WI38 (cell line): ENCODE measurements around the gene KCNK3.

Source experiments
- H3K4me3 ChIP-seq: 2 replicates; pipeline ENCODE4 v1.5.1; 2011; ENCODE audit warnings: low read depth, mild to moderate bottlenecking, control low read depth, low read length
- TF ChIP-seq, protein P1 (sequence below): IDR thresholded peaks from 2 replicates; pipeline ENCODE4 v1.5.1; 2012; ENCODE audit warnings: low read depth, mild to moderate bottlenecking, control low read depth, low read length

KCNK3 gene

GRCh38 chr2:26649992-26650712 is 42.4 kb upstream of the KCNK3 start:
- TF ChIP-seq, protein P1, sequence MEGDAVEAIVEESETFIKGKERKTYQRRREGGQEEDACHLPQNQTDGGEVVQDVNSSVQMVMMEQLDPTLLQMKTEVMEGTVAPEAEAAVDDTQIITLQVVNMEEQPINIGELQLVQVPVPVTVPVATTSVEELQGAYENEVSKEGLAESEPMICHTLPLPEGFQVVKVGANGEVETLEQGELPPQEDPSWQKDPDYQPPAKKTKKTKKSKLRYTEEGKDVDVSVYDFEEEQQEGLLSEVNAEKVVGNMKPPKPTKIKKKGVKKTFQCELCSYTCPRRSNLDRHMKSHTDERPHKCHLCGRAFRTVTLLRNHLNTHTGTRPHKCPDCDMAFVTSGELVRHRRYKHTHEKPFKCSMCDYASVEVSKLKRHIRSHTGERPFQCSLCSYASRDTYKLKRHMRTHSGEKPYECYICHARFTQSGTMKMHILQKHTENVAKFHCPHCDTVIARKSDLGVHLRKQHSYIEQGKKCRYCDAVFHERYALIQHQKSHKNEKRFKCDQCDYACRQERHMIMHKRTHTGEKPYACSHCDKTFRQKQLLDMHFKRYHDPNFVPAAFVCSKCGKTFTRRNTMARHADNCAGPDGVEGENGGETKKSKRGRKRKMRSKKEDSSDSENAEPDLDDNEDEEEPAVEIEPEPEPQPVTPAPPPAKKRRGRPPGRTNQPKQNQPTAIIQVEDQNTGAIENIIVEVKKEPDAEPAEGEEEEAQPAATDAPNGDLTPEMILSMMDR: no peak
- H3K4me3 ChIP-seq: no peak overlapping the region

GRCh38 chr2:26650713-26651469 is 41.6 kb upstream of the KCNK3 start:
- H3K4me3 ChIP-seq: no peak overlapping the region
- TF ChIP-seq, protein P1: no peak

GRCh38 chr2:26651470-26651771 is 41.1 kb upstream of the KCNK3 start:
- H3K4me3 ChIP-seq: no peak overlapping the region
- TF ChIP-seq, protein P1: no peak

DNA sequence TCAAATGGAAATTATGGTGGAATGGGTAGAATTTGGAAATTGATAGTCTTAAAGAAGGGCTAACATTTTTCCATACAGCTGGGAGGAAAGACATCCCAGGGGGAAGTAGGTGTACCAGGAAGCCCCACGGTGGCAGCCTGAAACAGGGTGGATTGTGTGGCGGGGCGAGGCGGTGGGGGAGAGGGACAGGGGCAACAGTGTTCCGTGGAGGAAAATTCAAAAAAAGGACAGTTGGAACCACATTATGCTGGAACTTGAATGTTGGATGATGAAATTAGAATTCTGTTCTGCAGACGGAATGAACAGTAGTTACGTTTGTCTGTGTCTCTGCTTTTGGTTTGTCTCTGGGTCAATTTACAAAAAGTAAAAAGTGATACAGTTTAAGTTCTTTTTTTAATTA is 40.7 kb upstream of the KCNK3 start:
- TF ChIP-seq, protein P1: no peak
- H3K4me3 ChIP-seq: no peak overlapping the region

GRCh38 chr2:26652361-26653041 is 40.0 kb upstream of the KCNK3 start:
- H3K4me3 ChIP-seq: no peak overlapping the region
- TF ChIP-seq, protein P1: no peak

DNA sequence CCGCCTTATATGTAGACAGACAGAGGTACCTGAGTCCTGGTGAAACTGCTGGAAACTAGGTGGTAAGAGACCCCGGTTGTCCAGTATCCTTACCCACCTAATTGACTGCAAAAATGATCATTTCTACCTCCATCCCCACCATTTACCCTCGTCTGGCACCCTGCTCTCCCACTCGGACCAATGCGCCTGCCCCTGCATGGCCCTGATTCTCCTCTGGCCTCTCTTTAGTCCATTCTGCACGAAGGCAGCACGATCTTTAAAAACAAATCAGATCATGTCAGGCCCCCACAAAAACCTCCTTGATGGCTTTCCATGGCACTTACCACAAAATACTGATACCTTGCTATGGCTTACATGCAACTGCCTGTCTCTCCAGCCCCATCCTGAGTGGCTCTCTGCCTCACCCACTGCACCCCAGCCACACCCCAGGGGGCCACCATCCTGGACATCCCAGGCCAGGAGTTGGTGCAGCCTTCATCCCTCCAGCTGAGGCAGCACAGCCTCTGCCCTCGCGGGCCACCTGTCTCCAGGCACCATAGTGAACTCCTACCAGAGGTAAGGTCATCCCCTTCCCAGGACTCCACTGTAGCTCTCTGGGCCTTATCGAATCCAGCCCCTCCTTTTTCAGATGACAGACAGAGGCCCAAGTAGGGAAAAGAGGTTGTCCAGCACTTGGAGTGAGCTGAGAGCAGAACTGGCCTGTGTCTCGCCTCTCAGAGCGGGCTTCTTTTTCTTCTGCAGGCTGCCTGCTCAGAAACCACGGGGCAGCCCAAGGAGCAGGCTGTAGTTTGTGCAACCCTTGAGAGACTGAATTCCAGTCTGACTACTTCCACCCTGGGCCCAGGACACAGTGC is 39.1 kb upstream of the KCNK3 start:
- TF ChIP-seq, protein P1: no peak
- H3K4me3 ChIP-seq: no peak overlapping the region
